Heart left ventricle (tissue), 16 donors: Measurements from ENCODE around the gene CEACAM4. TPM values are rescaled to one million over a fixed set of nuclear protein-coding genes. Genes with fewer than 3 reads are reported as not detected.
"Not testable (repeated sequence)": the region's sequence is repeated elsewhere in the genome, so short reads cannot be mapped to it uniquely, and the experiment has no call there.

ENCODE experiments used
- ATAC-seq, 4 donors: fragments of 200-7000 bp; cut with Tn5 transposase; one replicate each; pipeline ENCODE4 v1.9.1; 2020 to 2022; ENCODE audit warnings: moderate library complexity in 4 of 4, mild to moderate bottlenecking in 3 of 4, moderate number of reproducible peaks in 1 of 4
- DNase-seq, 5 donors: peaks; one replicate each; pipeline ENCODE4 v3.0.0-alpha.2; 2020
- H3K27ac ChIP-seq, 12 donors: fragments of 200-600 bp; sonication (generic) in 4 of 12; one replicate each; pipeline versions ENCODE4 v1.5.0 to v1.8.0; 2016 to 2022; ENCODE audit warnings: mild to moderate bottlenecking in 2 of 12
- H3K27me3 ChIP-seq, 9 donors: fragments of 200-600 bp; sonication (generic) in 2 of 9; one replicate each; pipeline versions ENCODE4 v1.5.1 to v1.8.0; 2016 to 2022; ENCODE audit warnings: mild to moderate bottlenecking in 3 of 9
- H3K36me3 ChIP-seq, 9 donors: fragments of 200-600 bp; sonication (generic) in 2 of 9; one replicate each; pipeline versions ENCODE4 v1.5.0 to v1.8.0; 2018 to 2022; ENCODE audit warnings: mild to moderate bottlenecking in 2 of 9
- H3K4me1 ChIP-seq, 12 donors: fragments of 200-600 bp; sonication (generic) in 4 of 12; one replicate each; pipeline versions ENCODE4 v1.5.0 to v1.8.0; 2016 to 2022; ENCODE audit warnings: mild to moderate bottlenecking in 3 of 12
- H3K4me3 ChIP-seq, 12 donors: fragments of 200-600 bp; sonication (generic) in 4 of 12; one replicate each; pipeline versions ENCODE4 v1.5.0 to v1.8.0; 2017 to 2022; ENCODE audit warnings: mild to moderate bottlenecking in 9 of 12, moderate library complexity in 4 of 12
- H3K9me3 ChIP-seq, 12 donors: fragments of 200-600 bp; sonication (generic) in 4 of 12; one replicate each; pipeline versions ENCODE4 v1.5.0 to v1.8.0; 2016 to 2022; ENCODE audit warnings: mild to moderate bottlenecking in 1 of 12
- CTCF ChIP-seq, 12 donors: fragments of 200-600 bp; sonication (generic) in 4 of 12; IDR thresholded peaks; one replicate each; pipeline versions ENCODE4 v1.5.0 to v1.8.0; 2018 to 2022; ENCODE audit warnings: antibody characterized with exemption in 12 of 12, mild to moderate bottlenecking in 5 of 12
- POLR2A ChIP-seq, 2 donors: fragments of 450-650 bp; IDR thresholded peaks; one replicate each; pipeline ENCODE4 v1.6.1; 2017; ENCODE audit warnings: antibody characterized with exemption in 2 of 2, mild to moderate bottlenecking in 2 of 2, moderate library complexity in 2 of 2
- WGBS, 4 donors: extraction: QIAGEN DNeasy Blood & Tissue Kit in 2 of 4; methylation state at CpG; one replicate each; pipeline versions ENCODE4 v1.1.5 to v1.1.7; 2013 to 2018; 5-methylcytosine and 5-hydroxymethylcytosine counted together
- intact Hi-C, 10 donors: fragments of 100-400 bp; cut with DNase I; formaldehyde crosslinking; loops; one replicate each; pipeline versions ENCODE4 v1.11.1 to v1.14.2; 2022
- polyA plus RNA-seq, 2 donors: library from polyadenylated mRNA; stranded (reverse); fragments of 200-250 nt; gene quantifications; one replicate each; pipeline ENCODE4 v1.2.3, GENCODE V29; 2013
- total RNA-seq, 9 donors: library from RNA; depleted of rRNA in 2 of 9; stranded (reverse); fragments of >200 nt in 2 of 9; fragmentation: NEBNext Ultra II Directional in 3 of 9; extraction: Animal tissue kit (Norgen Biotek cat#: 25700) in 3 of 9; gene quantifications; one replicate each; pipeline versions ENCODE4 v1.1.0 to v1.2.4, GENCODE V29; 2016 to 2023
- donor health status: ischemic (EF 13 %, LVEDD 7.1; RV severe dilation, severe dysfunction).
- donor health status: healthy with polysubstance abuse.
- donor health status: DM: no; HTN: yes; CAD: no.
- donor health status: DM: no; HTN: no; CAD: no.
- donor health status: ischemic (EF 25% LVEDD 6.9; RV normal size, moderate dysfunction).
- donor health status: ischemic (EF 25% LVEDD 5.7; RV mildly dilated, moderate dysfunction).
- donor health status: healthy.
- donor health status: DM: yes; HTN: yes; CAD: no.
- donor health status: ischemic (EF 35%, LVEDD 5.7; RV mildly dilated, moderate dysfunction).
- donor health status: nonischemic (EF 11% LVEDD 7.7; RV severe dilation, severe dysfunction).
- donor health status: DM: yes; HTN: yes; CAD: no.
- donor health status: PGD.
- donor health status: ischemic (EF 29% LVEDD 5.4; RV normal size, mild dysfunction).
- donor health status: nonischemic (EF 23%, LVEDD 6.1; RV moderate dilation, normal function).

CEACAM4 gene
- total and polyA plus RNA-seq, 11 donors, result 0.29 to 1.5 (median 0.46) TPM; not detected in 2

GRCh38 chr19:41666075-41666474 is 39.2 kb upstream of the CEACAM4 start:
- no peak for ATAC-seq
- 53 to 66% (median 61%) methylated on average over 2 of the region's 2 CpGs for WGBS, 4 donors
- Histone ChIP-seq H3K4me3 (no peak overlapping the region), H3K4me1 (no peaks in the 10 kb centered on the region), H3K36me3 (no peaks in the 10 kb centered on the region), H3K27me3 (peaks cover 0 to 26% (median 4%) of the 10 kb centered on the region in 9 donors), H3K9me3 (peaks cover 0 to 36% (median 18%) of the 10 kb centered on the region in 12 donors), H3K27ac (no peak overlapping the region)
- intact Hi-C loops, result no loop called here
- TF ChIP-seq CTCF (IDR thresholded peaks at IDR 0.05), result no peak
- no peak for TF ChIP-seq POLR2A (IDR thresholded peaks at IDR 0.05)
- no peak for DNase-seq

DNA sequence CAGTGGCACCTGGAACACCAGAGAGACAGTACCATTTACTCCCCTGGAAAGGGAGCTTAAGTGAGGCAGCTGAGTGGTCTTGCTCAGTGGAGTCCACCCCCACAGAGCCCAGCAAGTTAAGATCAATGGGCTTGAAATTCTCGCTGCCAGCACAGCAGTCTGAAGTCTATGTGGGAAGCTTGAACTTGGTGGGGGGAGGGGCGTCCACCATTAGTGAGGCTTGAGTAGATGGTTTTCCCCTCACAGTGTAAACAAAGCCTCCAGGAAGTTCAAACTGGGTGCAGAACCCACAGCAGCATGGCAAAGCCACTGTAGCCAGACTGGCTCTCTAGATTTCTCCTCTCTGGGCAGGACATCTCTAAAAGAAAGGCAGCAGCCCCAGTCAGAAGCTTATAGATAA is 30.3 kb upstream of the CEACAM4 start:
- H3K27me3 ChIP-seq, result peaks cover 0 to 41% (median 6%) of the 10 kb centered on the region in 9 donors
- intact Hi-C loops, result no loop called here

GRCh38 chr19:41656756-41657155 is 29.9 kb upstream of the CEACAM4 start:
- H3K36me3 ChIP-seq, ATAC-seq, H3K4me3 ChIP-seq, intact Hi-C loops, H3K4me1 ChIP-seq, DNase-seq, H3K27ac ChIP-seq: not testable (repeated sequence)
- Histone ChIP-seq H3K9me3 (peaks cover 0 to 15% (median 0%) of the 10 kb centered on the region in 12 donors), H3K27me3 (peaks cover 0 to 43% (median 6%) of the 10 kb centered on the region in 9 donors)
- 44 to 60% (median 57%) methylated on average over 1 to 2 of the region's 2 CpGs for WGBS, 4 donors

More for the DNA sequence above, 30.3 kb upstream of the CEACAM4 start:
- 32 to 57% (median 45%) methylated on average over 1 to 2 of the region's 2 CpGs for WGBS, 4 donors
- Histone ChIP-seq H3K27ac (no peak overlapping the region), H3K4me3 (no peak overlapping the region), H3K9me3 (peaks cover 0 to 15% (median 0%) of the 10 kb centered on the region in 12 donors), H3K36me3 (no peaks in the 10 kb centered on the region), H3K4me1 (no peaks in the 10 kb centered on the region)
- TF ChIP-seq CTCF (IDR thresholded peaks at IDR 0.05) (no peak), POLR2A (IDR thresholded peaks at IDR 0.05) (no peak)
- ATAC-seq, result no peak
- no peak for DNase-seq

- H3K4me1 ChIP-seq, result no peaks in the 10 kb centered on the region
- peaks cover 0 to 15% (median 0%) of the 10 kb centered on the region in 12 donors for H3K9me3 ChIP-seq
- no peak for DNase-seq
- intact Hi-C loops, result no loop called here
- H3K27ac ChIP-seq, result no peak overlapping the region
- H3K36me3 ChIP-seq, result no peaks in the 10 kb centered on the region
- 56 to 70% (median 63%) methylated on average over 5 of the region's 5 CpGs for WGBS, 4 donors
- TF ChIP-seq CTCF (IDR thresholded peaks at IDR 0.05), result no peak
- no peak for TF ChIP-seq POLR2A (IDR thresholded peaks at IDR 0.05)
- peaks cover 0 to 48% (median 4%) of the 10 kb centered on the region in 9 donors for H3K27me3 ChIP-seq
- no peak overlapping the region for H3K4me3 ChIP-seq
- ATAC-seq, result no peak
Measured at GRCh38 chr19:41652250-41652649, 25.4 kb upstream of the CEACAM4 start.

- H3K4me3 ChIP-seq, result no peak overlapping the region
- intact Hi-C loops, result loop anchor here in 4 of 10 donors (10.0 kb wide), 1 partner anchor 95 kb away; no protein-coding TSS in a partner anchor
- 56 to 61% (median 61%) methylated on average over 3 of the region's 3 CpGs for WGBS, 4 donors
- peaks cover 0 to 15% (median 0%) of the 10 kb centered on the region in 12 donors for H3K9me3 ChIP-seq
- DNase-seq (no peak), ATAC-seq (no peak)
- H3K36me3 ChIP-seq, result no peaks in the 10 kb centered on the region
- H3K27ac ChIP-seq, result no peak overlapping the region
- H3K4me1 ChIP-seq, result no peaks in the 10 kb centered on the region
- TF ChIP-seq CTCF (IDR thresholded peaks at IDR 0.05), result no peak
- TF ChIP-seq POLR2A (IDR thresholded peaks at IDR 0.05), result no peak
- H3K27me3 ChIP-seq, result peaks cover 0 to 40% (median 3%) of the 10 kb centered on the region in 9 donors
Measured at GRCh38 chr19:41649827-41650226, 23.0 kb upstream of the CEACAM4 start.
